GM19193 (cell line): ENCODE measurements around the gene TMEM243.

Experiments used
- POLR2A ChIP-seq: IDR thresholded peaks from 4 replicates; pipeline ENCODE4 v1.6.1; 2011; ENCODE audit not compliant: insufficient read depth, insufficient read length; ENCODE audit errors: extremely low read depth

Gene TMEM243

GRCh38 chr7:87179180-87179579, 40.4 kb downstream of the TMEM243 start:
- no peak for TF ChIP-seq POLR2A

GRCh38 chr7:87178320-87178719, 41.2 kb downstream of the TMEM243 start:
- TF ChIP-seq POLR2A = no peak

- no peak for TF ChIP-seq POLR2A
Observed at GRCh38 chr7:87173471-87173870, 46.1 kb downstream of the TMEM243 start.

DNA sequence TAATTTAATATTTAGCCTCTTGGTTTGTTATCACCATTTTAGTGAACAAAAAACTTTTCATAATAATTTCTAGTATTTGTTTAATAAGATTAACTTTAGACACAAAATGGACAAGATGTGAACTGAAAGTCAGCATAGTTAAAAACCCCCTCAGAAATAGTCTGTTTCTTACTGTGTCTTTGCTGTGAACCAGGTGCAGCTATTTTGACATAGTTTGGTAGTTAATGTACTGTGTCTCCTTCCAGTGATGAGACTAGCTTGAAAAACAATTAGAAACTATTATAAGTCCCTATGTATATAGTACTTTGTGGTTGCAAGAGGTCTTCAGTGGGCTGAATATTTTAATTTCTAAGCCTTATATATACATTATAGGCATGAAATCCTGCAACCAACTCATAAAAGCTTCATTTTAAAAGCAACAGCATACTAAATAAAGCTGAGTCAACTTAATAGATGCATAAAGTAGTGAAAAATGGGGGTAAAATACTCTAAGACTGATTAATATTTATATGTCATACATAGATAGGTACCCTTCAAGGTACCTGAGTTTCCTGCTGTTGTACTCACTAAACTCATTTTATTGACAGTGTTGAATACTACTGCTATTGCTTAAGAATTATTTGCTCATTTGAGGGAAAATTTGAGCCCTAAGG, 48.1 kb downstream of the TMEM243 start:
- no peak for TF ChIP-seq POLR2A

DNA sequence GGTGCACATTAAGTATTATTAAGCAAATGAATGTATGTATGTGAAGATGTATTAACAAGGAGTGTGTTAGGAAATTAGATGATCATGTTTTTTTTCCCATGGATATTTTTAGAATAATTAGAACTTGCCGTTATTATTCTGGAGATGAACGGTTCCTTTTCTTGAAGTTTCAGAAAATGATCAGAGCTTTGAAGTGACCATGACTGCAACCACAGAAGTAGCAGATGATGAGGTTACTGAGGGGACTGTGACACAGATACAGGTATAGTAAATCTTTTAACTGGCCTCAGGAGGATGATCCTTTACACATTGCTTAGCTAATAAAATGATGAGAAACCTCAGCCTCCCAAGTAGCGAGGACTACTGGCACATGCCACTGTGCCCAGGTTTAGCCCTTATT, 48.7 kb downstream of the TMEM243 start:
- no peak for TF ChIP-seq POLR2A

GRCh38 chr7:87164433-87164832, 55.1 kb downstream of the TMEM243 start:
- no peak for TF ChIP-seq POLR2A

DNA sequence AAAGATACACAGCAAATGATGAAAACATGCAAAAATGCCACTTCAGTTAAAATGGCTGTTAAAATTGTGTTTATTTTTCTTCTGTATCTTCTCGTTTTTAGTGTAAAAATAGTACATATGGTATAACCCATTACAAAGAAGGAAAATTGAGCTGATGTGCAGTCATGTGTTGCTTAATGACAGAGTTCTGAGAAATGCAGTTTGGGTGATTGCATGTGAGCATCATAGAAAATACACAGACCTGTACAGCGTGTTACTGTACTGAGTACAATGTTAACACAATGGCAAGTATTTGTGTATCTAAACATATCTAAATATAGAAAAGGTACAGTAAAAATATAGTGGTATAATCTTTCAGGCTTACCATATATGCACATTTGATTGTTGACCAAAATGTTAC, 60.0 kb downstream of the TMEM243 start:
- TF ChIP-seq POLR2A = no peak

- TF ChIP-seq POLR2A = no peak
Observed at GRCh38 chr7:87156709-87157108, 62.8 kb downstream of the TMEM243 start.

GRCh38 chr7:87155788-87156187, 63.7 kb downstream of the TMEM243 start:
- no peak for TF ChIP-seq POLR2A

DNA sequence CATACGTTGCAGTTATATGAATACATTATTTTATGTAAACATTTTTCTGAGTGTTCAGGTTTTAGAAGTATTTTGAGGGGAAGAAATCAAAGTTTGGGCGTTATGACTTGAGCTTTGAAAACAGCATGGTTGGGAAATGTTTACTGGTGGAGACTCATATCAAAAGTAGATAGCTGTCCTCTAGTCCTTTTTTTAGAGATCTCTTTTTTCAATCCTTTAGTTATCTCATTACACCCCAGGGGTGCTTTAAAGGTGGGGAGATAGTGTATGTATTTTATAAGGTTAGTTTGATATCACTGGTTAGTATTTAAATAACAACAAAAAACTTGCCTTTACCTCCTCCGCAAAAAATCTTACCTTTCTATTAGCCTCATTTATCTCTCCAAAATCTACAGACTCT, 65.0 kb downstream of the TMEM243 start:
- TF ChIP-seq POLR2A = no peak

GRCh38 chr7:87154166-87154565, 65.4 kb downstream of the TMEM243 start:
- no peak for TF ChIP-seq POLR2A

GRCh38 chr7:87152897-87153641, 66.5 kb downstream of the TMEM243 start:
- no peak for TF ChIP-seq POLR2A

GRCh38 chr7:87152112-87152896, 67.2 kb downstream of the TMEM243 start, which contains the start of gene DMTF1:
TSS of gene DMTF1 (plus strand) at chr7:87152453. CDS start at chr7:87164942, 12,489 bp downstream.
- peak; percentile 96 for TF ChIP-seq POLR2A

- no peak for TF ChIP-seq POLR2A
Observed at GRCh38 chr7:87151729-87152111, 67.8 kb downstream of the TMEM243 start.

GRCh38 chr7:87151002-87151728, 68.4 kb downstream of the TMEM243 start:
- TF ChIP-seq POLR2A = no peak
